Lung (tissue), 12 donors: Measurements from ENCODE around the gene SMAD5. TPM values are rescaled to one million over a fixed set of nuclear protein-coding genes. Genes with fewer than 3 reads are reported as not detected.

Source experiments
- ATAC-seq: fragments of 200-7000 bp; cut with Tn5 transposase; one replicate; pipeline ENCODE4 v1.9.1; 2020; ENCODE audit warnings: moderate number of reproducible peaks; ENCODE audit not compliant: insufficient read depth, low FRiP score
- DNase-seq, 3 donors: peaks; one replicate each; pipeline ENCODE4 v3.0.0-alpha.2; 2013 to 2017
- H3K27ac ChIP-seq, 2 donors: one replicate each; pipeline ENCODE4 v1.5.1; 2013; ENCODE audit warnings: mild to moderate bottlenecking in 2 of 2, moderate library complexity in 2 of 2, control low read depth in 1 of 2, inconsistent platforms in 1 of 2, low read depth in 1 of 2, low read length in 1 of 2
- H3K27me3 ChIP-seq, 3 donors: one replicate each; pipeline ENCODE4 v1.5.1; 2013; ENCODE audit warnings: low read length in 2 of 3; ENCODE audit not compliant: control insufficient read depth in 3 of 3, insufficient read depth in 3 of 3
- H3K36me3 ChIP-seq, 4 donors: one replicate each; pipeline ENCODE4 v1.5.1; 2013; ENCODE audit warnings: low read length in 4 of 4, mild to moderate bottlenecking in 1 of 4, moderate library complexity in 1 of 4; ENCODE audit not compliant: control insufficient read depth in 4 of 4, insufficient read depth in 4 of 4
- H3K4me1 ChIP-seq, 5 donors: one replicate each; pipeline ENCODE4 v1.5.1; 2013; ENCODE audit warnings: low read length in 5 of 5, mild to moderate bottlenecking in 2 of 5, moderate library complexity in 1 of 5; ENCODE audit not compliant: control insufficient read depth in 5 of 5, insufficient read depth in 5 of 5
- H3K4me3 ChIP-seq: one replicate; pipeline ENCODE4 v1.5.1; 2013; ENCODE audit warnings: mild to moderate bottlenecking, control low read depth, moderate library complexity
- H3K9ac ChIP-seq, 2 donors: one replicate each; pipeline ENCODE4 v1.5.1; 2013; ENCODE audit warnings: low read length in 2 of 2, control low read depth in 1 of 2; ENCODE audit not compliant: insufficient read depth in 1 of 2
- H3K9me3 ChIP-seq, 4 donors: one replicate each; pipeline ENCODE4 v1.5.1; 2013; ENCODE audit warnings: low read length in 3 of 4, mild to moderate bottlenecking in 1 of 4, moderate library complexity in 1 of 4; ENCODE audit not compliant: control insufficient read depth in 4 of 4, insufficient read depth in 3 of 4
- CTCF ChIP-seq: IDR thresholded peaks from 2 replicates; pipeline ENCODE4 v1.5.1; 2012; ENCODE audit warnings: mild to moderate bottlenecking; ENCODE audit errors: control extremely low read depth, extremely low read depth
- WGBS, 2 donors: extraction: QIAGEN DNeasy Blood & Tissue Kit; methylation state at CpG; one replicate each; pipeline ENCODE4 v1.1.7; 2013; 5-methylcytosine and 5-hydroxymethylcytosine counted together
- polyA plus RNA-seq, 2 donors: library from polyadenylated mRNA; stranded (reverse); fragments of 200-250 nt; gene quantifications; one replicate each; pipeline ENCODE4 v1.2.1, GENCODE V29; 2013
- total RNA-seq, 2 donors: library from RNA; depleted of rRNA in 1 of 2; stranded (reverse); fragments of >200 nt in 1 of 2; gene quantifications; one replicate each; pipeline ENCODE4 v1.2.1, GENCODE V29; 2014 to 2021
- donor health status: control.
- donor health status: control.
- donor health status: Bipolar disorder and iron deficiency.
- donor health status: healthy.
- donor health status: DM: yes; HTN: yes; CAD: no.

SMAD5 gene
- total and polyA plus RNA-seq, 4 donors = 8.8 to 67.0 (median 26.6) TPM

- Histone ChIP-seq H3K4me3 (no peak overlapping the region), H3K27ac (no peak overlapping the region), H3K4me1 (peaks cover 0 to 7% (median 0%) of the 10 kb centered on the region in 5 donors), H3K36me3 (no peaks in the 10 kb centered on the region), H3K9ac (no peak overlapping the region), H3K27me3 (no peaks in the 10 kb centered on the region), H3K9me3 (no peaks in the 10 kb centered on the region)
- no peak for TF ChIP-seq CTCF
- ATAC-seq (no peak), DNase-seq (no peak)
- 94 to 95% methylated on average over 5 of the region's 5 CpGs for WGBS, 2 donors
These were observed 23.1 kb upstream of the SMAD5 start for GRCh38 chr5:136109453-136110135.

- no peak for TF ChIP-seq CTCF
- Histone ChIP-seq H3K4me1 (peaks cover 0 to 2% (median 0%) of the 10 kb centered on the region in 5 donors), H3K27ac (no peak overlapping the region), H3K9me3 (no peaks in the 10 kb centered on the region), H3K4me3 (no peak overlapping the region), H3K36me3 (no peaks in the 10 kb centered on the region), H3K27me3 (no peaks in the 10 kb centered on the region), H3K9ac (no peak overlapping the region)
- ATAC-seq = no peak
- no peak for DNase-seq
- 90 to 95% methylated on average over 2 of the region's 2 CpGs for WGBS, 2 donors
These were observed 19.0 kb upstream of the SMAD5 start for GRCh38 chr5:136113606-136114005.

- Histone ChIP-seq H3K27me3 (no peaks in the 10 kb centered on the region), H3K4me3 (no peak overlapping the region), H3K9me3 (no peaks in the 10 kb centered on the region), H3K36me3 (no peaks in the 10 kb centered on the region), H3K9ac (no peak overlapping the region), H3K4me1 (peaks cover 0 to 2% (median 0%) of the 10 kb centered on the region in 5 donors), H3K27ac (no peak overlapping the region)
- ATAC-seq (no peak), DNase-seq (no peak)
- WGBS, 2 donors = 96 to 98% methylated on average over 5 of the region's 5 CpGs
- TF ChIP-seq CTCF = no peak
These were observed 18.1 kb upstream of the SMAD5 start for GRCh38 chr5:136114414-136115125.
